Gastrocnemius medialis (tissue), 4 donors: ENCODE measurements around the gene MAN1A2.

Source experiments
- CTCF ChIP-seq, 5 experiments: fragments of 450-650 bp in 3 of 5; fragments of 200-600 bp in 2 of 5; sonication (generic) in 2 of 5; IDR thresholded peaks in 4 of 5; conservative IDR thresholded peaks in 1 of 5; 1 replicate in 4 of 5; 2 replicates in 1 of 5; pipeline ENCODE4 v1.5.1; 2016 to 2019; ENCODE audit warnings: antibody characterized with exemption in 5 of 5, mild to moderate bottlenecking in 3 of 5, moderate library complexity in 3 of 5
- POLR2A ChIP-seq, 2 donors: fragments of 450-650 bp; IDR thresholded peaks; one replicate each; pipeline ENCODE4 v1.6.1; 2017; ENCODE audit warnings: antibody characterized with exemption in 2 of 2, mild to moderate bottlenecking in 2 of 2, moderate library complexity in 2 of 2

- no peak for TF ChIP-seq CTCF (IDR thresholded peaks at IDR 0.05 in 4 of 5, conservative IDR thresholded peaks at IDR 0.05 in 1 of 5)
- no peak for TF ChIP-seq POLR2A (IDR thresholded peaks at IDR 0.05)
Measured at GRCh38 chr1:117447661-117448060, 80.4 kb downstream of the MAN1A2 start.
